ENCODE results near the gene EOLA1.
"Not testable (repeated sequence)": the region's sequence is repeated elsewhere in the genome, so short reads cannot be mapped to it uniquely, and the experiment has no call there.

DNA sequence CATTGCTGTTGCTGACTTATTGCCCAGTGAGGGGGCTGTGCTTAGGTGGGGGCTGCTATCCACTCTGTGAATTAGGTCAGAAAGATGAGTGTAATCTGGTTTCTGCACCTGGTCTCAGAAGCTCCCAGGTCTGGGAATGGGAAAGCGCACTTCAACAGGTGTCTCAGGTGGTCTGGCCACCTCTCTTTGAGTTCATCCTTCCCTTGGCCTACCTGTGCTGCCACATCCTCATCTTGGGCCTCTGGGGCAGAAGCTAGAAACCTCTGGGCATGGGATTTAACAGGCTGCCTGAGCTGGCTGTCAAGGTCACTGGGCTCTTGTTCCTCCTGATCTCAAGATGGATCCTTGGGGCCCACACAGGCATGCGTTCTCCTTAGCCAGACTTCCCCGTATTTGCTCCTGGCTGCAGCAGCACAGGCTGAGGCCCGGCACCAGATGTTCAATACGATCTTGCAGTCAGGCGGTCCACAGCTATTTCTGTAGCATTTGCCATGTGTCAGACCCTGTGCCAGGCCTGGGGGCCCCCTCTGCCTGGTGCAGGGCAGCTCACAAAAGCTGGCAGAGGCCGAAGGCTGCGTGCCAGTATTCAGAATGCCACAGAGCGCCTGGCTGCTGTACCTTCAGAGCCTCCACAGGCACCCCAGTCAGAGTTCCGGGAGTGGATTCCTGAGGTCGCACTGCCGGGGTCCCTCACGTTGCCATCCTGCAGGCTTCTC is 14.3 kb upstream of the EOLA1 start:
- TF ChIP-seq, protein P1, sequence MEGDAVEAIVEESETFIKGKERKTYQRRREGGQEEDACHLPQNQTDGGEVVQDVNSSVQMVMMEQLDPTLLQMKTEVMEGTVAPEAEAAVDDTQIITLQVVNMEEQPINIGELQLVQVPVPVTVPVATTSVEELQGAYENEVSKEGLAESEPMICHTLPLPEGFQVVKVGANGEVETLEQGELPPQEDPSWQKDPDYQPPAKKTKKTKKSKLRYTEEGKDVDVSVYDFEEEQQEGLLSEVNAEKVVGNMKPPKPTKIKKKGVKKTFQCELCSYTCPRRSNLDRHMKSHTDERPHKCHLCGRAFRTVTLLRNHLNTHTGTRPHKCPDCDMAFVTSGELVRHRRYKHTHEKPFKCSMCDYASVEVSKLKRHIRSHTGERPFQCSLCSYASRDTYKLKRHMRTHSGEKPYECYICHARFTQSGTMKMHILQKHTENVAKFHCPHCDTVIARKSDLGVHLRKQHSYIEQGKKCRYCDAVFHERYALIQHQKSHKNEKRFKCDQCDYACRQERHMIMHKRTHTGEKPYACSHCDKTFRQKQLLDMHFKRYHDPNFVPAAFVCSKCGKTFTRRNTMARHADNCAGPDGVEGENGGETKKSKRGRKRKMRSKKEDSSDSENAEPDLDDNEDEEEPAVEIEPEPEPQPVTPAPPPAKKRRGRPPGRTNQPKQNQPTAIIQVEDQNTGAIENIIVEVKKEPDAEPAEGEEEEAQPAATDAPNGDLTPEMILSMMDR (tag by site-specific recombination; IDR thresholded peaks at IDR 0.05) = not testable (repeated sequence)
- not testable (repeated sequence) for TF ChIP-seq MEIS1 (CRISPR knock-in tag; IDR thresholded peaks at IDR 0.05; ENCODE audit: borderline replicate concordance); BCL11A (tag by site-specific recombination; IDR thresholded peaks at IDR 0.05; ENCODE audit: low read depth); ZNF837 (tag by site-specific recombination; IDR thresholded peaks at IDR 0.05); ZNF366 (tag by site-specific recombination; conservative IDR thresholded peaks at IDR 0.05)
- TF ChIP-seq, protein P2, sequence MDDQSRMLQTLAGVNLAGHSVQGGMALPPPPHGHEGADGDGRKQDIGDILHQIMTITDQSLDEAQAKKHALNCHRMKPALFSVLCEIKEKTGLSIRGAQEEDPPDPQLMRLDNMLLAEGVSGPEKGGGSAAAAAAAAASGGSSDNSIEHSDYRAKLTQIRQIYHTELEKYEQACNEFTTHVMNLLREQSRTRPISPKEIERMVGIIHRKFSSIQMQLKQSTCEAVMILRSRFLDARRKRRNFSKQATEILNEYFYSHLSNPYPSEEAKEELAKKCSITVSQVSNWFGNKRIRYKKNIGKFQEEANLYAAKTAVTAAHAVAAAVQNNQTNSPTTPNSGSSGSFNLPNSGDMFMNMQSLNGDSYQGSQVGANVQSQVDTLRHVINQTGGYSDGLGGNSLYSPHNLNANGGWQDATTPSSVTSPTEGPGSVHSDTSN (CRISPR knock-in tag; IDR thresholded peaks at IDR 0.05) = not testable (repeated sequence)
- TF ChIP-seq, protein P3, sequence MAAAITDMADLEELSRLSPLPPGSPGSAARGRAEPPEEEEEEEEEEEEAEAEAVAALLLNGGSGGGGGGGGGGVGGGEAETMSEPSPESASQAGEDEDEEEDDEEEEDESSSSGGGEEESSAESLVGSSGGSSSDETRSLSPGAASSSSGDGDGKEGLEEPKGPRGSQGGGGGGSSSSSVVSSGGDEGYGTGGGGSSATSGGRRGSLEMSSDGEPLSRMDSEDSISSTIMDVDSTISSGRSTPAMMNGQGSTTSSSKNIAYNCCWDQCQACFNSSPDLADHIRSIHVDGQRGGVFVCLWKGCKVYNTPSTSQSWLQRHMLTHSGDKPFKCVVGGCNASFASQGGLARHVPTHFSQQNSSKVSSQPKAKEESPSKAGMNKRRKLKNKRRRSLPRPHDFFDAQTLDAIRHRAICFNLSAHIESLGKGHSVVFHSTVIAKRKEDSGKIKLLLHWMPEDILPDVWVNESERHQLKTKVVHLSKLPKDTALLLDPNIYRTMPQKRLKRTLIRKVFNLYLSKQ (tag by site-specific recombination; IDR thresholded peaks at IDR 0.05; ENCODE audit: borderline replicate concordance) = not testable (repeated sequence)
- TF ChIP-seq, protein P4, sequence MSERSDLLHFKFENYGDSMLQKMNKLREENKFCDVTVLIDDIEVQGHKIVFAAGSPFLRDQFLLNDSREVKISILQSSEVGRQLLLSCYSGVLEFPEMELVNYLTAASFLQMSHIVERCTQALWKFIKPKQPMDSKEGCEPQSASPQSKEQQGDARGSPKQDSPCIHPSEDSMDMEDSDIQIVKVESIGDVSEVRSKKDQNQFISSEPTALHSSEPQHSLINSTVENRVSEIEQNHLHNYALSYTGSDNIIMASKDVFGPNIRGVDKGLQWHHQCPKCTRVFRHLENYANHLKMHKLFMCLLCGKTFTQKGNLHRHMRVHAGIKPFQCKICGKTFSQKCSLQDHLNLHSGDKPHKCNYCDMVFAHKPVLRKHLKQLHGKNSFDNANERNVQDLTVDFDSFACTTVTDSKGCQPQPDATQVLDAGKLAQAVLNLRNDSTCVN (tag by site-specific recombination; optimal IDR thresholded peaks at IDR 0.05) = not testable (repeated sequence)

Measured in HEK293 (cell line).